A673 (cell line): Measurements from ENCODE around the gene FHDC1. TPM values are rescaled to one million over a fixed set of nuclear protein-coding genes. Genes with fewer than 3 reads are reported as not detected.
"Not testable (repeated sequence)": the region's sequence is repeated elsewhere in the genome, so short reads cannot be mapped to it uniquely, and the experiment has no call there.

Experiments
- BruUV-seq: library from RNA; stranded (reverse); fragments of 400-500 nt; replicated peaks from 2 replicates; lab custom pipeline; 2021; lab: Mats Ljungman, UMichigan
- CTCF ChIA-PET: fragments of 300-600 bp; sonication (Branson Sonifier 250); formaldehyde crosslinking; loops from one replicate; lab custom pipeline; 2022; ENCODE audit warnings: antibody characterized with exemption; lab: Charles Lee
- POLR2A ChIA-PET: fragments of 300-600 bp; sonication (Branson Sonifier 250); formaldehyde crosslinking; loops from one replicate; lab custom pipeline; 2022; ENCODE audit warnings: antibody characterized with exemption; ENCODE audit not compliant: low non-redundant PET; lab: Charles Lee
- DNase-seq: peaks from one replicate; pipeline ENCODE4 v3.0.0-alpha.2; 2015; ENCODE audit warnings: low spot score
- H3K27ac ChIP-seq: fragments of 200-600 bp; sonication (generic); 2 replicates; pipeline ENCODE4 v1.5.1; 2016; ENCODE audit warnings: mixed run types, low read depth, mild to moderate bottlenecking, mixed read lengths, antibody characterized with exemption, low read length; ENCODE audit not compliant: poor library complexity, severe bottlenecking
- H3K27me3 ChIP-seq: fragments of 200-600 bp; sonication (generic); replicated peaks from 2 replicates; pipeline ENCODE4 v1.6.1; 2017; ENCODE audit warnings: mixed run types, low read depth, mild to moderate bottlenecking, mixed read lengths, antibody characterized with exemption, low read length; ENCODE audit not compliant: insufficient read depth, poor library complexity
- H3K36me3 ChIP-seq: fragments of 200-600 bp; sonication (generic); 2 replicates; pipeline ENCODE4 v1.6.1; 2016; ENCODE audit warnings: mixed run types, mild to moderate bottlenecking, mixed read lengths, antibody characterized with exemption, low read length; ENCODE audit not compliant: insufficient read depth, poor library complexity, severe bottlenecking
- H3K4me1 ChIP-seq: fragments of 200-600 bp; sonication (generic); 2 replicates; pipeline ENCODE4 v1.6.1; 2017; ENCODE audit warnings: mixed run types, mild to moderate bottlenecking, mixed read lengths, antibody characterized with exemption, low read length; ENCODE audit not compliant: insufficient read depth, poor library complexity, severe bottlenecking
- H3K4me3 ChIP-seq: fragments of 200-600 bp; sonication (generic); 2 replicates; pipeline ENCODE4 v1.5.1; 2016; ENCODE audit warnings: low read depth, mixed run types, mild to moderate bottlenecking, mixed read lengths, low read length; ENCODE audit not compliant: poor library complexity, severe bottlenecking
- H3K9me3 ChIP-seq: fragments of 200-600 bp; sonication (generic); 2 replicates; pipeline ENCODE4 v1.6.1; 2016; ENCODE audit warnings: mixed run types, low read depth, mild to moderate bottlenecking, mixed read lengths, antibody characterized with exemption, low read length; ENCODE audit not compliant: poor library complexity, severe bottlenecking
- CTCF ChIP-seq: fragments of 300-800, 200-600 bp; sonication (generic); conservative IDR thresholded peaks from 2 replicates; pipeline ENCODE4 v1.5.1; 2017; ENCODE audit warnings: low read depth, mild to moderate bottlenecking, antibody characterized with exemption, low read length, moderate library complexity, mixed read lengths
- EZH2 ChIP-seq: fragments of 200-600 bp; sonication (generic); IDR thresholded peaks from 2 replicates; pipeline ENCODE4 v1.6.1; 2017; ENCODE audit warnings: borderline replicate concordance, low read depth, mild to moderate bottlenecking, mixed read lengths, antibody characterized with exemption, low read length; ENCODE audit not compliant: poor library complexity, severe bottlenecking
- intact Hi-C: fragments of 100-400 bp; cut with micrococcal nuclease; formaldehyde crosslinking; loops from one replicate; pipeline ENCODE4 v1.10.0; 2022; ENCODE audit not compliant: unreplicated experiment
- total RNA-seq: library from RNA; stranded (reverse); gene quantifications from 2 replicates; pipeline ENCODE4 v1.2.3, GENCODE V29; 2021

The FHDC1 gene
- total RNA-seq, 1 experiment from 2014 or later, result 0.26 TPM

- Histone ChIP-seq H3K4me3 (no peak overlapping the region), H3K9me3 (no peaks in the 10 kb centered on the region), H3K36me3 (no peaks in the 10 kb centered on the region), H3K27ac (no peak overlapping the region), H3K4me1 (no peaks in the 10 kb centered on the region), H3K27me3 (no peaks in the 10 kb centered on the region)
- no TSS peak for BruUV-seq
- ChIA-PET CTCF (no interaction called here), POLR2A (no interaction called here)
- TF ChIP-seq CTCF (no peak), EZH2 (no peak)
- no peak for DNase-seq
- intact Hi-C loops, result no loop called here
Observed at GRCh38 chr4:152894673-152895072, 41.5 kb upstream of the FHDC1 start.

- POLR2A ChIA-PET, result no interaction called here
- CTCF ChIA-PET, result no interaction called here
- Histone ChIP-seq H3K27ac (no peak overlapping the region), H3K4me3 (no peak overlapping the region), H3K36me3 (no peaks in the 10 kb centered on the region), H3K4me1 (no peaks in the 10 kb centered on the region), H3K27me3 (no peaks in the 10 kb centered on the region), H3K9me3 (no peaks in the 10 kb centered on the region)
- no peak for TF ChIP-seq EZH2
- no peak for DNase-seq
- intact Hi-C loops, result no loop called here
- BruUV-seq, result no TSS peak
Observed at GRCh38 chr4:152896811-152897210, 39.3 kb upstream of the FHDC1 start.

- H3K9me3 ChIP-seq, H3K4me3 ChIP-seq, DNase-seq, CTCF ChIA-PET, intact Hi-C loops, H3K36me3 ChIP-seq, H3K4me1 ChIP-seq, H3K27ac ChIP-seq, BruUV-seq, POLR2A ChIA-PET, H3K27me3 ChIP-seq: not testable (repeated sequence)
Observed at GRCh38 chr4:152898133-152898532, 38.0 kb upstream of the FHDC1 start.

- CTCF ChIA-PET, result no interaction called here
- Histone ChIP-seq H3K9me3 (no peaks in the 10 kb centered on the region), H3K27ac (no peak overlapping the region), H3K4me3 (no peak overlapping the region), H3K36me3 (no peaks in the 10 kb centered on the region), H3K4me1 (no peaks in the 10 kb centered on the region), H3K27me3 (no peaks in the 10 kb centered on the region)
- POLR2A ChIA-PET, result no interaction called here
- no peak for DNase-seq
- no TSS peak for BruUV-seq
- no peak for TF ChIP-seq EZH2
- no peak for TF ChIP-seq CTCF
- intact Hi-C loops, result no loop called here
Observed at GRCh38 chr4:152898606-152899005, 37.5 kb upstream of the FHDC1 start.
